Measurements from ENCODE around the gene AP1S2. TPM values are rescaled to one million over a fixed set of nuclear protein-coding genes. Genes with fewer than 3 reads are reported as not detected.

AP1S2 gene
- total RNA-seq: 5.5 and 20.7 TPM in 2 replicates

DNA sequence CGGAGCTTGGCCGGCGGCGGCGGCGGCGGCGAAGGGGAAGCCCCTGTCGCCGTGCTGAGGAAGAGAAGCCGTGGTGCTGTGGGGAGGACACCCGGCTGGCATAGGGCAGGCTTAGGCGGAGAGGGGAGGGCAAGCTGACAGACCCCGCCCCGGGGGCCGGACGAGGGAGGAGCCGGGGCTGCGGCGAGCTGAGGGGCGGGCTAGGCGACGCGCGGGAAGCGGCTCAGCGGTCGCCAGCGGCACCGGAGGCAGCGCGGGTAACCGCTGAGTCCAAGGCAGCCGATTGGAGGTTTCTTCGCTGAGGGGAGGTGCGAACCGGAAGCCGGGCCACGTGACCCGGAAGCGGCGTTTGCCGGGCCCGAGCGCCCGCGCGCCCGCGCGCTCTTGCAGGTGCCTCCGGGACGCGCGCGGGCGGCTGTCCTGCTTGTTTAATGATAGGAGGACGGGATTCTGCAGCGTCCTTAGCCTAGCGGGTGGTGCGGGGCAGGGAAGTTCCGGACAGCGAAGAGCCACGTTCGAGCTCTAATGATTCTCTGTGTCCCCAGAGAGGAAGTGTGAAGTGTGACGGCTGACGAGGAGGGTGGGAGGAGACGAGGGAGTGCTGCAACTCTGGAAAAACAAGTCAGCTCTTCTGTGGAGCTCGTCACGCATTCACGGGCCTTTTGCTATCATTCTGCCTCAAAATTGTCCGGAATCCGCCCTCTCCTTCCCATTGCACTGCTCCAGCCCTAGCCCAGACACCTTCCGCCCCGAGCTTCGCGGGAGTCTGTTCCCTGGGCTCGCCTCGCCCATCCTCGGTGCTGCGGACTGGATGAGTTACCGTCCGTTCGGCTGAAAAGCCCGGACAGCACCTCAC is at the start of gene AP1S2:
Gene AP1S2 (minus strand): TSS at position 102 of the 856 bp plus-strand sequence. CDS start 2,289 bp downstream, outside the sequence.

DNA sequence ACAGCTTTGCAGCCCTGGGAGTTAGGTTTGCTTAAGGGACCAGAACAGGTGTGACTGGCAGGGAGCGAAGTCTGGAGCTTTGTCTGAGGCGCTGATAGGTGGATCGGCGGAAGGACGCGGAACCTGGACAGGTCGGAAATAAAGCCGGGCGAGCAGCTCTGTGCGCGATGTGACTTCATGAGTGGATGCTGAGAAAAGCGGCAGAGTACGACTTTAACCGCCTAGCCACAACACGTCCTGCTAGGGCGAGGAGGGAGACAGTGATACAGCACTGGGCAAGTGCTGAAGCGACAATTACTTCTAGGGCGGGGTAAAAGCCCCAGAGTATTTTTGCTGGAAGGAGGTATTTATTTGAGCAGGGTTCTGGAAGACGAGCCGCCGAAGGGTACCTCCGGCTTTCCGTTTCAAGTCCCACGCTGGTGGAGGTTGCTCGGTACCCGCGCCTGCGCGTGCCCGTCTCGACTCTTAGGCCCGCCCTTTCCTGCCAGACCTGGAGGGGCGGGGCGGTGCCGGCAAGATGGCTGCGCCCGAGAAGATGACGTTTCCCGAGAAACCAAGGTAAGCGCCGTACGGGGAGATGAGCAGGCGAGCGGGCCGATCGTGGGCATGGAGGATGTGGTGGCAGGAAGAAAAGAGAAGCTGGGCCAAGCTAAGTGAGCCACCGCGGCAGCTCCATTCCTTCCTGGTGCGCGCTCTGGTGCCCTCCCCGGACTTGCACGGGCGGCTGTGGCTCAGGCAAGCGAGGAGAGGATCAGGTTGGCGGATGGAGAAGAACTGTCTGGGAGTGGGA is 64.4 kb downstream of the AP1S2 start, which contains the start of gene ZRSR2:
Gene ZRSR2 (plus strand): TSS at position 506 of the 790 bp plus-strand sequence. CDS start 12 bp downstream, at position 518.

Other genes starting within 250 kb of the AP1S2 start
- gene CLTRN, start 190.0 kb downstream of the AP1S2 start, total RNA-seq: 0.48 and 0.85 TPM in 2 replicates
- gene CA5B, start 116.5 kb downstream of the AP1S2 start, total RNA-seq: 1.4 and 4.3 TPM in 2 replicates
- gene ZRSR2, start 64.3 kb downstream of the AP1S2 start, total RNA-seq: 0.64 and 0.72 TPM in 2 replicates